ENCODE results near the gene ADGRL3. TPM values are rescaled to one million over a fixed set of nuclear protein-coding genes. Genes with fewer than 3 reads are reported as not detected.

ADGRL3 gene
- total and polyA plus RNA-seq, 3 donors from 2014 or later, result 11.6 to 21.6 (median 12.8) TPM

- WGBS, 2 donors, result 87 to 95% methylated on average over 3 of the region's 3 CpGs
- H3K27me3 ChIP-seq, result no peaks in the 10 kb centered on the region
- no peak overlapping the region for H3K4me3 ChIP-seq
- no peak for DNase-seq
- H3K36me3 ChIP-seq (ENCODE audit: low read depth, missing control alignments), result no peaks in the 10 kb centered on the region
- intact Hi-C loops (cut with DNase I; ENCODE audit: low total_unique reads), result no loop called here
- H3K27ac ChIP-seq, result no peak overlapping the region
- no peak for TF ChIP-seq CTCF (IDR thresholded peaks at IDR 0.05)
- no peak for TF ChIP-seq POLR2A (IDR thresholded peaks at IDR 0.05)
- H3K4me1 ChIP-seq, result no peaks in the 10 kb centered on the region
- no peaks in the 10 kb centered on the region for H3K9me3 ChIP-seq
Observed at GRCh38 chr4:61485056-61485455, 284.9 kb downstream of the ADGRL3 start.

- Histone ChIP-seq H3K9me3 (no peaks in the 10 kb centered on the region), H3K27ac (no peak overlapping the region), H3K36me3 (ENCODE audit: low read depth, missing control alignments) (no peaks in the 10 kb centered on the region), H3K4me3 (no peak overlapping the region), H3K27me3 (no peaks in the 10 kb centered on the region), H3K4me1 (no peaks in the 10 kb centered on the region)
- no peak for DNase-seq
- TF ChIP-seq POLR2A (IDR thresholded peaks at IDR 0.05), result no peak
- no peak for TF ChIP-seq CTCF (IDR thresholded peaks at IDR 0.05)
- intact Hi-C loops (cut with DNase I; ENCODE audit: low total_unique reads), result no loop called here
- WGBS, 2 donors, result 74 to 77% methylated on average over 3 of the region's 3 CpGs
Observed at GRCh38 chr4:61489927-61490326, 289.8 kb downstream of the ADGRL3 start.

- TF ChIP-seq POLR2A (IDR thresholded peaks at IDR 0.05) (no peak), CTCF (IDR thresholded peaks at IDR 0.05) (no peak)
- Histone ChIP-seq H3K36me3 (ENCODE audit: low read depth, missing control alignments) (no peaks in the 10 kb centered on the region), H3K27ac (no peak overlapping the region), H3K4me1 (no peaks in the 10 kb centered on the region), H3K9me3 (no peaks in the 10 kb centered on the region), H3K4me3 (no peak overlapping the region), H3K27me3 (no peaks in the 10 kb centered on the region)
- DNase-seq, result no peak
- intact Hi-C loops (cut with DNase I; ENCODE audit: low total_unique reads), result no loop called here
- 82 to 90% methylated on average over 4 of the region's 4 CpGs for WGBS, 2 donors
Observed at GRCh38 chr4:61493041-61493440, 292.9 kb downstream of the ADGRL3 start.

- TF ChIP-seq CTCF (IDR thresholded peaks at IDR 0.05) (no peak), POLR2A (IDR thresholded peaks at IDR 0.05) (no peak)
- Histone ChIP-seq H3K9me3 (no peaks in the 10 kb centered on the region), H3K4me3 (no peak overlapping the region), H3K36me3 (ENCODE audit: low read depth, missing control alignments) (no peaks in the 10 kb centered on the region), H3K27ac (no peak overlapping the region), H3K4me1 (no peaks in the 10 kb centered on the region), H3K27me3 (no peaks in the 10 kb centered on the region)
- DNase-seq, result no peak
- intact Hi-C loops (cut with DNase I; ENCODE audit: low total_unique reads), result no loop called here
- 68 to 78% methylated on average over 6 of the region's 6 CpGs for WGBS, 2 donors
Observed at GRCh38 chr4:61493470-61493869, 293.3 kb downstream of the ADGRL3 start.

GRCh38 chr4:61500883-61501282 is 300.8 kb downstream of the ADGRL3 start:
- H3K36me3 ChIP-seq (ENCODE audit: low read depth, missing control alignments), result no peaks in the 10 kb centered on the region
- no peak overlapping the region for H3K4me3 ChIP-seq
- no peak overlapping the region for H3K27ac ChIP-seq
- H3K9me3 ChIP-seq, result no peaks in the 10 kb centered on the region
- DNase-seq, result peak; percentile 29
- H3K4me1 ChIP-seq, result no peaks in the 10 kb centered on the region
- intact Hi-C loops (cut with DNase I; ENCODE audit: low total_unique reads), result no loop called here
- TF ChIP-seq CTCF (IDR thresholded peaks at IDR 0.05) (no peak), POLR2A (IDR thresholded peaks at IDR 0.05) (no peak)
- no peaks in the 10 kb centered on the region for H3K27me3 ChIP-seq
